ENCODE measurements around the gene CHKB.

DNA sequence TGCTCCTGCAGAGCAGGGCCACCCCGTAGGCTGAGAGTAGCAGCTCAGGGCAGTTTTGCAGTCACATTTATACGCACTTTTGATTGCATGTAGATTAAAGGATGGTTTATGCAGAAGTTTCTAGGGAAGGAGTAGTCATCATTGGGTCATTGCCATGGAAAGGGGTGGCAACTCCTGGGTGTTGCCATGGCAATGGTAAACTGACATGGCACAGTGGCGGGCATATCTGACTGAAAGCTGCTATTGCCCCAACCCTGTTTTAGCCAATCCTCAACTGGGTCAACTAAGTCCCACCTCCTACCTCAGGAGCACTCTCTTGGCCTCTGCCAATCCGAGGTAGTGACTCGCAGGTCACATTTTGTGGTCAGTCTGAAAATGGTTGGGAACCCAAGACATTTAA is 47.7 kb upstream of the CHKB start:
- TF ChIP-seq FOXP2 (optimal IDR thresholded peaks at IDR 0.05; ENCODE audit: borderline replicate concordance, extremely low read depth, extremely low read length, insufficient read depth) (no peak), POLR2AphosphoS5 (IDR thresholded peaks at IDR 0.05; ENCODE audit: low read depth, low read length) (no peak), SIN3A (IDR thresholded peaks at IDR 0.05; ENCODE audit: borderline replicate concordance, insufficient read depth, low read length) (no peak)
